ENCODE measurements around the gene CCDC71. TPM values are rescaled to one million over a fixed set of nuclear protein-coding genes. Genes with fewer than 3 reads are reported as not detected.
A peak's percentile ranks its signal among the peaks of the same experiment; 100 is the strongest.

Gene CCDC71
- total and polyA plus RNA-seq, 2 of the 13 experiments (the other 11 are each of a cell fraction or from before 2014, with no cell fraction given) = 9.7 to 14.3 TPM

DNA sequence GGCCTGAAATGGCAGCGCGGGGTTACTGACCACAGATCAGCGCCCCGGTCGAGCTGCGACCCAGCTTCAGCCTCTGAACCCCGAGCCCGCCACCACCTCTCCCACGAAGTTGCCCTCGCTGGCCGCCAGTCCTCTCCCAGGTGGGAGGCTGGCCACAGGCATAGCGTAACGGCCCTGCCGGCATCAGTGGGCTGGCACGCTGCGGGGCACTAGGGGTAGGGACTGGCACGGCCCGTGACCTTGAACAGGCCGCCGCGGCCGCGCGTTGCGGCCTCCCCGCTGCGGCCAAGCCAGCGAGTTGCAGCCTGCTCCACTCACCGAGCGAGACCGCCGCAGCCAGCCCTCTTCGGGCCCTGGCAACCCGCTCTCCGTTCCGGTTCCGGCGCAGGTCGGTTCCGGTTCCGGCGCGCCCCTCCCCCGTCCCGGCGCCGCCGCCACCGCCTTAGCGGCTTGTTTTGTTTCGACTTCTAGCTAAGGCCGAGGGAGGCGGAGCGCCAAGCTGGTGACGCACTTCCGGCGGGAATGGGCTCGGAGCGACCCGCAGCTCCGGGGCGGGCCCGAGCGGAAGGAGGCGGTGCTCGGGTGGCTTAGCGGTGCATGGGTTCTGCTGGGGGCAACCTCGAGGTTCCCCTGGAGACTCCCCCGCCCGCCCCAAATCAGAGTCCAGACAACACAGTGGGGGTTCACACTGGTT lies 45.5 kb downstream of the CCDC71 start, which contains the start of gene USP19 (continued):
- TF ChIP-seq FOSL1 (CRISPR knock-in tag; IDR thresholded peaks at IDR 0.05; ENCODE audit: borderline replicate concordance) (no peak), ZNF530 (CRISPR knock-in tag; IDR thresholded peaks at IDR 0.05; ENCODE audit: low read depth) (no peak), FOXO1 (CRISPR knock-in tag; IDR thresholded peaks at IDR 0.05) (peak; percentile 81), ZNF30 (CRISPR knock-in tag; IDR thresholded peaks at IDR 0.05) (no peak), NCOR1 (IDR thresholded peaks at IDR 0.05; ENCODE audit: borderline replicate concordance, low read length) (no peak; the same call in 1 of the 2 replicates)
- TF ChIP-seq, protein P1, sequence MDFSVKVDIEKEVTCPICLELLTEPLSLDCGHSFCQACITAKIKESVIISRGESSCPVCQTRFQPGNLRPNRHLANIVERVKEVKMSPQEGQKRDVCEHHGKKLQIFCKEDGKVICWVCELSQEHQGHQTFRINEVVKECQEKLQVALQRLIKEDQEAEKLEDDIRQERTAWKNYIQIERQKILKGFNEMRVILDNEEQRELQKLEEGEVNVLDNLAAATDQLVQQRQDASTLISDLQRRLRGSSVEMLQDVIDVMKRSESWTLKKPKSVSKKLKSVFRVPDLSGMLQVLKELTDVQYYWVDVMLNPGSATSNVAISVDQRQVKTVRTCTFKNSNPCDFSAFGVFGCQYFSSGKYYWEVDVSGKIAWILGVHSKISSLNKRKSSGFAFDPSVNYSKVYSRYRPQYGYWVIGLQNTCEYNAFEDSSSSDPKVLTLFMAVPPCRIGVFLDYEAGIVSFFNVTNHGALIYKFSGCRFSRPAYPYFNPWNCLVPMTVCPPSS (IDR thresholded peaks at IDR 0.05) = no peak
- TF ChIP-seq, protein P2, sequence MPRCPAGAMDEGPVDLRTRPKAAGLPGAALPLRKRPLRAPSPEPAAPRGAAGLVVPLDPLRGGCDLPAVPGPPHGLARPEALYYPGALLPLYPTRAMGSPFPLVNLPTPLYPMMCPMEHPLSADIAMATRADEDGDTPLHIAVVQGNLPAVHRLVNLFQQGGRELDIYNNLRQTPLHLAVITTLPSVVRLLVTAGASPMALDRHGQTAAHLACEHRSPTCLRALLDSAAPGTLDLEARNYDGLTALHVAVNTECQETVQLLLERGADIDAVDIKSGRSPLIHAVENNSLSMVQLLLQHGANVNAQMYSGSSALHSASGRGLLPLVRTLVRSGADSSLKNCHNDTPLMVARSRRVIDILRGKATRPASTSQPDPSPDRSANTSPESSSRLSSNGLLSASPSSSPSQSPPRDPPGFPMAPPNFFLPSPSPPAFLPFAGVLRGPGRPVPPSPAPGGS (CRISPR knock-in tag; IDR thresholded peaks at IDR 0.05) = no peak; the same call in 1 of the 2 replicates
- TF ChIP-seq, protein P3, sequence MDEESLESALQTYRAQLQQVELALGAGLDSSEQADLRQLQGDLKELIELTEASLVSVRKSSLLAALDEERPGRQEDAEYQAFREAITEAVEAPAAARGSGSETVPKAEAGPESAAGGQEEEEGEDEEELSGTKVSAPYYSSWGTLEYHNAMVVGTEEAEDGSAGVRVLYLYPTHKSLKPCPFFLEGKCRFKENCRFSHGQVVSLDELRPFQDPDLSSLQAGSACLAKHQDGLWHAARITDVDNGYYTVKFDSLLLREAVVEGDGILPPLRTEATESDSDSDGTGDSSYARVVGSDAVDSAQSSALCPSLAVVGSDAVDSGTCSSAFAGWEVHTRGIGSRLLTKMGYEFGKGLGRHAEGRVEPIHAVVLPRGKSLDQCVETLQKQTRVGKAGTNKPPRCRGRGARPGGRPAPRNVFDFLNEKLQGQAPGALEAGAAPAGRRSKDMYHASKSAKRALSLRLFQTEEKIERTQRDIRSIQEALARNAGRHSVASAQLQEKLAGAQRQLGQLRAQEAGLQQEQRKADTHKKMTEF (CRISPR knock-in tag; IDR thresholded peaks at IDR 0.05) = peak; percentile 93
- TF ChIP-seq, protein P4, sequence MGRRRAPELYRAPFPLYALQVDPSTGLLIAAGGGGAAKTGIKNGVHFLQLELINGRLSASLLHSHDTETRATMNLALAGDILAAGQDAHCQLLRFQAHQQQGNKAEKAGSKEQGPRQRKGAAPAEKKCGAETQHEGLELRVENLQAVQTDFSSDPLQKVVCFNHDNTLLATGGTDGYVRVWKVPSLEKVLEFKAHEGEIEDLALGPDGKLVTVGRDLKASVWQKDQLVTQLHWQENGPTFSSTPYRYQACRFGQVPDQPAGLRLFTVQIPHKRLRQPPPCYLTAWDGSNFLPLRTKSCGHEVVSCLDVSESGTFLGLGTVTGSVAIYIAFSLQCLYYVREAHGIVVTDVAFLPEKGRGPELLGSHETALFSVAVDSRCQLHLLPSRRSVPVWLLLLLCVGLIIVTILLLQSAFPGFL (CRISPR knock-in tag; IDR thresholded peaks at IDR 0.05) = no peak

Data from HepG2 (cell line).